Stimulated activated CD4-positive, alpha-beta T cell treated with anti-CD3 and anti-CD28 coated beads, Interleukin-2, amount 100 ng/mL, for 4 hours (primary cell): ENCODE measurements around the gene MACO1.
A peak's percentile ranks its signal among the peaks of the same experiment; 100 is the strongest.
"Not testable (repeated sequence)": the region's sequence is repeated elsewhere in the genome, so short reads cannot be mapped to it uniquely, and the experiment has no call there.

ENCODE experiments used
- DNase-seq: peaks from one replicate; pipeline ENCODE4 v3.0.0-alpha.2; 2020; ENCODE audit warnings: low read depth

Gene MACO1

GRCh38 chr1:25430073-25430966, at the start of gene MACO1:
MACO1 (plus strand) TSS chr1:25430897; CDS start chr1:25431099, 202 bp downstream.
- peak; percentile 95 for DNase-seq

- DNase-seq, result not testable (repeated sequence)
Measured at GRCh38 chr1:25382543-25382942, 48.2 kb upstream of the MACO1 start.

- DNase-seq, result not testable (repeated sequence)
Measured at GRCh38 chr1:25383090-25383489, 47.6 kb upstream of the MACO1 start.

- not testable (repeated sequence) for DNase-seq
Measured at GRCh38 chr1:25383875-25384274, 46.8 kb upstream of the MACO1 start.

- not testable (repeated sequence) for DNase-seq
Measured at GRCh38 chr1:25387096-25387495, 43.6 kb upstream of the MACO1 start.

GRCh38 chr1:25388691-25389090, 42.0 kb upstream of the MACO1 start:
- not testable (repeated sequence) for DNase-seq

- DNase-seq, result not testable (repeated sequence)
Measured at GRCh38 chr1:25389721-25390120, 41.0 kb upstream of the MACO1 start.

- DNase-seq, result no peak
Measured at GRCh38 chr1:25392841-25393240, 37.9 kb upstream of the MACO1 start.

GRCh38 chr1:25397549-25397948, 33.1 kb upstream of the MACO1 start:
- DNase-seq, result not testable (repeated sequence)

GRCh38 chr1:25398079-25398478, 32.6 kb upstream of the MACO1 start:
- DNase-seq, result not testable (repeated sequence)

- not testable (repeated sequence) for DNase-seq
Measured at GRCh38 chr1:25402947-25403803, 27.5 kb upstream of the MACO1 start.

- not testable (repeated sequence) for DNase-seq
Measured at GRCh38 chr1:25405731-25406305, 24.9 kb upstream of the MACO1 start.

GRCh38 chr1:25409641-25410427, 20.9 kb upstream of the MACO1 start:
- not testable (repeated sequence) for DNase-seq

- not testable (repeated sequence) for DNase-seq
Measured at GRCh38 chr1:25412872-25413623, 17.6 kb upstream of the MACO1 start.

- not testable (repeated sequence) for DNase-seq
Measured at GRCh38 chr1:25414157-25414556, 16.5 kb upstream of the MACO1 start.

GRCh38 chr1:25414578-25414977, 16.1 kb upstream of the MACO1 start:
- DNase-seq, result not testable (repeated sequence)

- not testable (repeated sequence) for DNase-seq
Measured at GRCh38 chr1:25417280-25417679, 13.4 kb upstream of the MACO1 start.

GRCh38 chr1:25419339-25419738, 11.4 kb upstream of the MACO1 start:
- DNase-seq, result not testable (repeated sequence)

GRCh38 chr1:25420715-25421114, 10.0 kb upstream of the MACO1 start, which contains the start of gene RHCE:
RHCE (minus strand) TSS chr1:25420825; CDS start chr1:25420786, 39 bp downstream.
- not testable (repeated sequence) for DNase-seq

GRCh38 chr1:25423206-25423605, 7.5 kb upstream of the MACO1 start:
- DNase-seq, result not testable (repeated sequence)
